PFSK-1 (cell line): ENCODE results near the gene MYO1E.

ENCODE experiments used
- FOXP2 ChIP-seq: optimal IDR thresholded peaks from 2 replicates; pipeline ENCODE3; 2011; ENCODE audit warnings: borderline replicate concordance, control low read depth, inconsistent platforms; ENCODE audit not compliant: insufficient read depth; ENCODE audit errors: extremely low read length, extremely low read depth
- POLR2AphosphoS5 ChIP-seq: IDR thresholded peaks from 2 replicates; pipeline ENCODE4 v1.6.1; 2012; ENCODE audit warnings: low read depth, mild to moderate bottlenecking, control low read depth, low read length, moderate library complexity
- SIN3A ChIP-seq: IDR thresholded peaks from 2 replicates; pipeline ENCODE4 v1.6.1; 2012; ENCODE audit warnings: mild to moderate bottlenecking, low read length, moderate library complexity, borderline replicate concordance; ENCODE audit not compliant: insufficient read depth
- TAF1 ChIP-seq: IDR thresholded peaks from 2 replicates; pipeline ENCODE4 v1.6.1; 2012; ENCODE audit warnings: low read length, control low read depth, borderline replicate concordance; ENCODE audit not compliant: insufficient read depth
- TF ChIP-seq, protein P1 (sequence below), 2 experiments: IDR thresholded peaks; 2 replicates each; pipeline versions ENCODE4 v1.6.1 to v1.8.0; 2011 to 2012; ENCODE audit warnings: low read depth in 2 of 2, low read length in 2 of 2, control low read depth in 1 of 2, inconsistent platforms in 1 of 2, mild to moderate bottlenecking in 1 of 2, moderate library complexity in 1 of 2; ENCODE audit not compliant: insufficient read depth in 1 of 2

MYO1E gene

GRCh38 chr15:59180945-59181600 is 191.6 kb downstream of the MYO1E start:
- TF ChIP-seq, protein P1, sequence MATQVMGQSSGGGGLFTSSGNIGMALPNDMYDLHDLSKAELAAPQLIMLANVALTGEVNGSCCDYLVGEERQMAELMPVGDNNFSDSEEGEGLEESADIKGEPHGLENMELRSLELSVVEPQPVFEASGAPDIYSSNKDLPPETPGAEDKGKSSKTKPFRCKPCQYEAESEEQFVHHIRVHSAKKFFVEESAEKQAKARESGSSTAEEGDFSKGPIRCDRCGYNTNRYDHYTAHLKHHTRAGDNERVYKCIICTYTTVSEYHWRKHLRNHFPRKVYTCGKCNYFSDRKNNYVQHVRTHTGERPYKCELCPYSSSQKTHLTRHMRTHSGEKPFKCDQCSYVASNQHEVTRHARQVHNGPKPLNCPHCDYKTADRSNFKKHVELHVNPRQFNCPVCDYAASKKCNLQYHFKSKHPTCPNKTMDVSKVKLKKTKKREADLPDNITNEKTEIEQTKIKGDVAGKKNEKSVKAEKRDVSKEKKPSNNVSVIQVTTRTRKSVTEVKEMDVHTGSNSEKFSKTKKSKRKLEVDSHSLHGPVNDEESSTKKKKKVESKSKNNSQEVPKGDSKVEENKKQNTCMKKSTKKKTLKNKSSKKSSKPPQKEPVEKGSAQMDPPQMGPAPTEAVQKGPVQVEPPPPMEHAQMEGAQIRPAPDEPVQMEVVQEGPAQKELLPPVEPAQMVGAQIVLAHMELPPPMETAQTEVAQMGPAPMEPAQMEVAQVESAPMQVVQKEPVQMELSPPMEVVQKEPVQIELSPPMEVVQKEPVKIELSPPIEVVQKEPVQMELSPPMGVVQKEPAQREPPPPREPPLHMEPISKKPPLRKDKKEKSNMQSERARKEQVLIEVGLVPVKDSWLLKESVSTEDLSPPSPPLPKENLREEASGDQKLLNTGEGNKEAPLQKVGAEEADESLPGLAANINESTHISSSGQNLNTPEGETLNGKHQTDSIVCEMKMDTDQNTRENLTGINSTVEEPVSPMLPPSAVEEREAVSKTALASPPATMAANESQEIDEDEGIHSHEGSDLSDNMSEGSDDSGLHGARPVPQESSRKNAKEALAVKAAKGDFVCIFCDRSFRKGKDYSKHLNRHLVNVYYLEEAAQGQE (IDR thresholded peaks at IDR 0.05; ENCODE audit: insufficient read depth in 1 of 2, low read depth in 2 of 2, low read length in 2 of 2) = no peak
- no peak for TF ChIP-seq TAF1
- TF ChIP-seq SIN3A = no peak
- no peak for TF ChIP-seq POLR2AphosphoS5
- no peak for TF ChIP-seq FOXP2

DNA sequence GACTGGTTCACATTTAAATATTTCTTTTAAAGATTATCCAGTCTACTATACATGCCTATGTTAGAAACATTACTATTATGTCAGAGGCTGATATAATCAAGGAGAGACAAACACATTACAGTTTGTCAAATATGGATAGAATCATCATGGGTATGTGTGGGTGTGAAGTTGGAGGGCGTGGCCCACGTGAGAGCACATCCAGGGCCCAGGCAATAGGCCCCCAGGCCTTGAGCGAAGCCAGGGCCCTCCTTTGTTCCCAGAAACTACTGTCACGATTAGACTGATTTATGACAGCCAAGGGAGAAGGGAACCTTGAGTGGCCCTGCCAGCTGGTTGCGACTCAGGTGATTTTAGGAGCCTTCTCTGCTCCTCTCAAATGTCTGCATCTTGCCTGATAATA is 193.0 kb downstream of the MYO1E start:
- TF ChIP-seq TAF1 (no peak), POLR2AphosphoS5 (no peak), SIN3A (no peak), FOXP2 (no peak)
- TF ChIP-seq, protein P1 (IDR thresholded peaks at IDR 0.05; ENCODE audit: insufficient read depth in 1 of 2, low read depth in 2 of 2, low read length in 2 of 2) = no peak

GRCh38 chr15:59178151-59178695 is 194.4 kb downstream of the MYO1E start:
- TF ChIP-seq FOXP2 = no peak
- TF ChIP-seq, protein P1 (IDR thresholded peaks at IDR 0.05; ENCODE audit: insufficient read depth in 1 of 2, low read depth in 2 of 2, low read length in 2 of 2) = no peak
- TF ChIP-seq TAF1 = no peak
- no peak for TF ChIP-seq POLR2AphosphoS5
- no peak for TF ChIP-seq SIN3A

DNA sequence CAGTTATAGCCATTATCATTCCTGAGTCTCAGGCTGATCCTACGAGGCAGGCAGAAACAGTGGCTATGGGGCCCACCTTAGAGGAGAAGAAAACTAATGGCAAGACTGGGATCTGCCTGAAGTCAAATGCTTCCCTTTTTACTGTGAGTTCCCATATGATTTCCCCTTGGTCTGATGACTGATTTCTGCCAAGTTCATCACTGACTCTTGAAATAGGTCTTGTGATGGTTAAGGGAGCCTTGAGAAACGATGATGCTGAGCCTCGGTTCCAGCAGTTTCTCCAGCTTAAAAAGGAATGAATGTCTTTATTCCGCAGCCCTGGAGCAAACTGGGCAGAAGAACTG is 195.4 kb downstream of the MYO1E start:
- TF ChIP-seq SIN3A (no peak), TAF1 (no peak), POLR2AphosphoS5 (no peak), FOXP2 (no peak)
- TF ChIP-seq, protein P1 (IDR thresholded peaks at IDR 0.05; ENCODE audit: insufficient read depth in 1 of 2, low read depth in 2 of 2, low read length in 2 of 2) = no peak
